Endothelial cell of umbilical vein (primary cell): ENCODE data around the gene SPDYE3.
"Not testable (repeated sequence)": the region's sequence is repeated elsewhere in the genome, so short reads cannot be mapped to it uniquely, and the experiment has no call there.

Experiments
- CTCF ChIP-seq, 2 donors: IDR thresholded peaks; 1 replicate in 1 of 2; 2 replicates in 1 of 2; pipeline ENCODE4 v1.5.1; 2011; ENCODE audit warnings: low read length in 2 of 2, mild to moderate bottlenecking in 2 of 2, moderate library complexity in 2 of 2, control low read depth in 1 of 2, inconsistent platforms in 1 of 2, low read depth in 1 of 2; ENCODE audit not compliant: insufficient read depth in 1 of 2; ENCODE audit errors: extremely low read depth in 1 of 2
- EZH2 ChIP-seq: IDR thresholded peaks from 2 replicates; pipeline ENCODE4 v1.6.1; 2012; ENCODE audit warnings: borderline replicate concordance, low read depth, mild to moderate bottlenecking, moderate library complexity, low read length, inconsistent platforms; ENCODE audit not compliant: severe bottlenecking
- FOS ChIP-seq: IDR thresholded peaks from 2 replicates; pipeline ENCODE4 v1.6.1; 2011; ENCODE audit warnings: mild to moderate bottlenecking, low read length, moderate library complexity, borderline replicate concordance; ENCODE audit not compliant: insufficient read depth
- GATA2 ChIP-seq: IDR thresholded peaks from 2 replicates; pipeline ENCODE4 v1.7.0; 2011; ENCODE audit warnings: low read depth, mild to moderate bottlenecking, moderate library complexity, mixed read lengths, low read length; ENCODE audit not compliant: insufficient read length, insufficient read depth
- JUN ChIP-seq: IDR thresholded peaks from 2 replicates; pipeline ENCODE4 v1.6.1; 2011; ENCODE audit warnings: borderline replicate concordance, low read depth; ENCODE audit not compliant: insufficient read length, insufficient read depth
- MAX ChIP-seq: IDR thresholded peaks from 2 replicates; pipeline ENCODE4 v1.6.1; 2011; ENCODE audit not compliant: insufficient read depth, insufficient read length
- MYC ChIP-seq: IDR thresholded peaks from one replicate; pipeline ENCODE4 v1.6.1; 2011; ENCODE audit warnings: mild to moderate bottlenecking, low read depth, low read length
- POLR2A ChIP-seq: IDR thresholded peaks from 2 replicates; pipeline ENCODE4 v1.6.1; 2012; ENCODE audit warnings: low read depth, mild to moderate bottlenecking, control low read depth, low read length
- POLR2AphosphoS5 ChIP-seq: IDR thresholded peaks from 2 replicates; pipeline ENCODE4 v1.6.1; 2012; ENCODE audit warnings: low read depth, mild to moderate bottlenecking, control low read depth, low read length, moderate library complexity; ENCODE audit not compliant: insufficient read depth

- not testable (repeated sequence) for TF ChIP-seq CTCF (IDR thresholded peaks at IDR 0.05; ENCODE audit: extremely low read depth in 1 of 2, insufficient read depth in 1 of 2, low read depth in 1 of 2, low read length in 2 of 2); POLR2A; GATA2; EZH2; MYC; POLR2AphosphoS5; FOS; JUN; MAX
Observed at GRCh38 chr7:100298632-100298895, 8.9 kb upstream of the SPDYE3 start.
